ENCODE data around the gene P2RY4.
"Not testable (repeated sequence)": the region's sequence is repeated elsewhere in the genome, so short reads cannot be mapped to it uniquely, and the experiment has no call there.

Gene P2RY4

DNA sequence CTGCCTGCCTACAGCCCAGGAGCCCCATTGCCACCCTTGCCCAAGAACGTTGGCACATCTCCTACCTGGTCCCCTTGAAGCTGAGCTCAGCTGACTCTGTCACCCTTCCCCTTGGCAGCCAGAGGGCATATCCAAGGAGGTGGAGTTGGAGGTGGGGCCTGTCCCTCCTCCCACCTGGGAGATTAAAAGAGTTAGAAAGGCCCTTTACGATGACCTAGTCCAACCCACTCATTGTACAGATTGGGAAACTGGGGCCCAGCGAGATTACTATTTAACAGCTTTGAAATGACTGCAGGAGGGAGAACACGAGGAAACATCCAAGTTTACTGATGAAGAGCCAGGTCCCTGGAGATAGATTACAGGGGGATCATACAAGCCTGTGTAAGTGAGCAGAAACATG lies at the start of gene P2RY4:
Gene P2RY4 (minus strand): TSS at position 101 of the 400 bp plus-strand sequence. CDS start 580 bp downstream, outside the sequence.
- DNase-seq (ENCODE audit: low read depth in 2 of 2): no peak

DNA sequence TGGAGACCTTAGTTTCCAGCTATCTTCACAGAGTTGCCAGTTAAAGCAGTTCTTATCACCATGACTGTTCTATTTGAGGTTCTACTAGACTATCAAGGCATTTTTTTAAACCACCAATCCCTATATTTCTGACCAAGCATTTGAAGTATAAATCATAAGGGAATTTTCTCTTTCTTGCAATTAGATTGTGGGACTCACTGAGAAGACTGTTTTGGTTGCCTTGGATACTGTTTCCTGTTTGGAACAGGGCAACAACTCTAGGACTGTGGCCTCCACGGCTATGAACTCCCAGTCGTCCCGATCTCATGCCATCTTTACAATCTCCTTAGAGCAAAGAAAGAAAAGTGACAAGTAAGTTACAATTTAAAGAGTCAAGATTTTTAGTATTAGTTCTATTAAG lies 41.7 kb upstream of the P2RY4 start:
- no peak for DNase-seq (ENCODE audit: low read depth in 2 of 2)

DNA sequence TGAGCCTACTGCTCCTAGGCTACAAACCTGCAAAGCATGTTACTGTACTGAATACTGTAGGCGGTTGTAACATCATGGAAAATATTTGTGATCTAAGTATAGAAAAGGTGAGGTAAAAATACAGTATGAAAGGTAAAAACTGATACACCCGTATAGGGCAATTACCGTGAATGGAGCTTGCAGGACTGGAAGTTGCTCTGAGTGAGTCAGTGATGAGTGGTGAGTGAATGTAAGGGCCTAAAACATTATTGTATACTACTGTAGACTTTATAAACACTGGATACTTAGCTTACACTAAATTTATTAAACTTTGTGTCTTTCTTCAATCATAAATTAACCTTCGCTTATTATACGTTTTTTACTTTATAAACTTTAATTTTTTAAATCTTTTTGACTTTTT lies 33.6 kb upstream of the P2RY4 start:
- DNase-seq (ENCODE audit: low read depth in 2 of 2): no peak

DNA sequence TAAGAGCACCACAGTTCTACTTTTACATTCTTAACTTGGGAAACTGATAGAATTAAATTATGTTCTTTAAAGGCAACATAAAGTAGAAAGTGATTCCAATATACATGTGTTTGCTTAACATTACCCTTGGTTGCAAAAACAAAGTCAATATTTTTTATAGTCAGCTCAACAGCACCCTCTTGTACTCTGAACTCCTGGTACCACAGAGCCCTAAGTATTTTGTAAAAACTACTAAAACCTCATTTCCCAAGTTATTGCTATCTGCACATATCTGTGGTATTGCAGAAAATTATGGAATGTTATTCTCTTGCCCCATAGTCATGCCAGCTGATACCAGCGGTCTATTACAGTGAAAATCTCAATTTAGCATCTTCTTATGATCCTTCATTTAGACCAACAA lies 32.8 kb upstream of the P2RY4 start:
- DNase-seq (ENCODE audit: low read depth in 2 of 2): no peak

DNA sequence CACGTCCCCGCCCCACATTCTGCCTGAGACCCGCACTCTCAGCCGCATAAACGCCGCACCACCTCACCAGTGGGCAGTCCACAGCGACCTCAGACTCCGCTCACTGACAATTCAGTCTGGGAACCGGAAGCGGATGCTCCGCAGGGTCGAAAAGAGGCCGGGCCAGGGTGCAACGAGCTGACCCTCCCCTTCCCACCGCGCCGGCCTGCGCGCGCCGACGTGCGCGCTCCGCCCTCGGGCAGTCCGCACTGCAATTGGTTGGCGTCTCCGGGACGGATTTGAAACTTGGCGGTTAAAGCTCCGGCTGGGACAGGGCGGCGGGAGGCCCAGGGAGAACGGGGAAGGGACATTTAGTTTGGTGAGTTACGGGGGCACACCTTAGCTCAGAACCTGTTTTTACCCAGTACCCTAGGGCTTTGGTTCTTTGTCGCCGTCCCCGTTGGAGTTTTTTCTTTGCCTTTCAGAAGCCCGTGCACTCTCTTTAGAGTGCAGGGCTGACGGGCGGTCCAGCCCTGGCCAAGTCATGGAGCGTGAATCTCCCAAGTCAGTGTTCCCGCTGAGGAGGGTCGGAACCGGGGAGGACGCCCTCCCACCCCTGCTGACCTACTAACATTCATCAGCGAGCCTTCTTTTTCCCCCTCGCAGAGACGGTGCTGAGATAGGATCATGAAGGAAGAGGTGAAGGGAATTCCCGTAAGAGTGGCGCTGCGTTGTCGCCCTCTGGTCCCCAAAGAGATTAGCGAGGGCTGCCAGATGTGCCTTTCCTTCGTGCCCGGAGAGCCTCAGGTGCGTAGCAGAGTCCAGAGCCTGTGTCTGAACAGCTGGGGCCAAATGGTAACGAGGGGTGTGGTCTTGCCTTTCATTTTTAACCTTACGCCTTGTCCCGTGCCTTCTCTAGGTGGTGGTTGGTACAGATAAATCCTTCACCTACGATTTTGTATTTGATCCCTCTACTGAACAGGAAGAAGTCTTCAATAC lies 30.1 kb upstream of the P2RY4 start, which contains the start of the genes KIF4A and PDZD11:
Gene KIF4A (plus strand): TSS at position 312 of the 978 bp plus-strand sequence. CDS start 355 bp downstream, at position 667.
Gene PDZD11 (minus strand): TSS at position 135 of the 978 bp plus-strand sequence. CDS start 586 bp downstream, outside the sequence.
- peak; percentile 6 to 42 for DNase-seq (ENCODE audit: low read depth in 2 of 2)

DNA sequence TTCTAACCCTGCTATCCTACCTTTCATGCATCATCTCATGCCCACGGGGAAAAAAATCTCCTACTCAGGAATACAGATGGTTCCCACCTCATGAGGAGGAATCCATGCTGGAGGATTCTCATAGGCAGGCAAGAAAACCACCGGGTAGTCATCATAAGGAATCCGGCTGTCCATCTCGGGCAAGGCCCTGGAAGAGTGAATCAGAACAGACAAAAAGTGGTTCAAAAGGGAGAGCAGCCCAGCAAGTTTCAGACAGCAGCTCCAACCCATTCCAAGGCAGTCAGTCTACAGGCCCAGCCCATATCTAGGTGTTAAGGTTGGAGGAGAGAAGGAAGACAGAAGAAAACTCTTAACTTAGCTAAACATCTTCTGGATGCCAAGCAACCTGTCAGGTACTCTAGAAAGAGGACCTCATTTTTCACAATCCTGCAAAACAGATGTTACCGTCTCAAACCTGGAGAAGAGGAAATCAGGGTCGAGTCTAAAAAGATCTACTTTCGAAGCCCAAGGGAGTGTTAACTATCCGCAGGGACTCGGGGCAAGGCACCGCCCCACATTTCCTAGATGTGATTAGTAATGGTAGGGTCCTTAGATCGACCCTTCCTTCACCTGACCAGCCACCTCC lies 29.3 kb upstream of the P2RY4 start:
- no peak for DNase-seq (ENCODE audit: low read depth in 2 of 2)

DNA sequence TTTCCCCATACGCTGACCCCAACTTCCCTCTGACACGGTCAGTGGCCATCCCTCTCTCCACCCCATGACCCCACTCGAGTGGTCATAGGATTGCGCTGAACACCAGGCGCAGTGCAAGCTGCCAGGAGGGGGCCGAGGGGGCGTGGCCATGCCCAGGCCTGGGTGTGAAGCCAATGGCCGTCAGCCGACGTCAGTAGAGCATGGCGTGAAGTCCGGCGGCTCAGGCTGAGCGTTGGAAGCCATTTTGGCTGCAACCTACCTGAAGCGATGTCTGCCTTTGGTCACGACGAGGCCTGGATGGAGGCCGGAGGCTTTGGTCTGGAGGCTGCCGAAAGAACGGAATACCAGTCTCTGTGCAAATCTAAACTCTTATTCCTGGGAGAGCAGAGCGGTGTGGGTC lies 21.9 kb upstream of the P2RY4 start, which contains the start of gene RAB41:
Gene RAB41 (plus strand): TSS at position 222 of the 400 bp plus-strand sequence. CDS start 46 bp downstream, at position 268.
- no peak for DNase-seq (ENCODE audit: low read depth in 2 of 2)

DNA sequence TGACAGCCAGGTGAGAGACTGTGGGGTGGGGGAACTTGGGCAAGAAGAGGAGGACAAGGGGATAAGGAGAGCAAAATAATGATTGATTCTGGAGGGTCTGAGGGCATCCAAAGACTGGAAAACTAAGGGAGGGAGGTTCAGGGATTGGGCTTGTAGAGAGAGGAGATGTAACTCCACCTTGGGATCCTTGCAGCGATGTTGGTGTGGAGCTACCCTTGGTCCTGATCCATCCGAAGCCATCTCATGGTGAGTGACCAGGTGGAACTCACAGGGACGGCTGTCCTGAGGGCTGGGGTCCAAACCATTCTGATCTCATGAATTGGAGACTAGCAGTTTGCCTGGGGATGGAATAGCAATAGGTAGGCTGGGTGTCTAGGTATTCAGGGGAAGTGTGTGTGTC lies 20.6 kb upstream of the P2RY4 start:
- no peak for DNase-seq (ENCODE audit: low read depth in 2 of 2)

DNA sequence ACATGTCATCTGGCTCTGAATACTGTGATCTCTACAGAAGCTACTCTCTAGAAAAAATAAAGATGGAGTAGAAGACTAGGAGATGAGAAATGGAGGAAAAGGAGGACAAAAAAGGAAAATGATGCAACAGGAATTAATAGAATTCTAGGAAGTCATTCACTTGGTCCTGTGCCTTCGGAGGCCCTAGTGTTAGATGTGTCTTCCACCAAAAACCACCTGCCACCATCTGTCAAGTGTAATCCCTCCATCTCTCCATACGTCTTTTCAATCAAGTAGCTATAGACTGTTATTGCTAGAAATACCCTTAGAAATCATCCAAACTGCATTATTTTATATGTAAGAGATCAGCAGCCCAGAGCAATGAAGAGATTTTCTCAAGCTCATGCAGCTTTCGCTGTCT lies 19.1 kb upstream of the P2RY4 start:
- no peak for DNase-seq (ENCODE audit: low read depth in 2 of 2)

DNA sequence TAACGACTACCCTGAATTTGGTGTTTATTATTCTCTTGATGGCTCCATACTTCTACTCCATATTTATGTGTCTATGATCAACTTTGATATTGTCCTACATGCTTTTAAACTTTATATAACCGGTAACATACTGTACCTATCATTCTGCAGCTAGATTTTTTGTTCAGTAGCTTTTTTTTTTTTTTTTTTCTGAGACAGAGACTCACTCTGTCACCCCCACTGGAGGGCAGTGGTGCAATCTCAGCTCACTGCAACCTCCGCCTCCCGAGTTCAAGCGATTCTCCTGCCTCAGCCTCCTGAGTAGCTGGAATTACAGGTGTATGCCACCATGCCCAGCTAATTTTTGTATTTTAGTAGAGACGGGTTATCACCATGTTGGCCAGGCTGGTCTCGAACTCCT lies 14.0 kb upstream of the P2RY4 start:
- not testable (repeated sequence) for DNase-seq (ENCODE audit: low read depth in 2 of 2)

DNA sequence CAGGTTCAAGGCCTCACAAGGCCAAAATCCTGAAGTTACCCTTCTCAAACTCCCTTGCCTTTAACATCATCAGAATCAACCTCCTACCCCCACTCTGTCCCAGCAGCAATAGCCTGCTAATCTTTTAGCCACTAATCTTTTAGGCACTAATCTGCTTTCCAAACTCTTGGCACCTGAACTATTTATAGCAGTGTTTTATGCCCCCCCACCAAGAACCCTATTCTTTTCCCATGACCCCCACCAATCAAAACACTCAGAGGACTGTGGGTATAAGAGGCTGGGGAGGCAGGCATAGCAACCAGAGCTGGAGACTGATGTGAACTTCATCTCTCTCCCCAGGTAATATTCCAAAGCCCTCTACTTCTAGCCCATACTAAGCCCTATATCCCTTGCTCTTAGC lies 8.0 kb upstream of the P2RY4 start, which contains the start of gene ARR3:
Gene ARR3 (plus strand): TSS at position 301 of the 400 bp plus-strand sequence. CDS start 1,052 bp downstream, outside the sequence.
- DNase-seq (ENCODE audit: low read depth in 2 of 2): no peak

DNA sequence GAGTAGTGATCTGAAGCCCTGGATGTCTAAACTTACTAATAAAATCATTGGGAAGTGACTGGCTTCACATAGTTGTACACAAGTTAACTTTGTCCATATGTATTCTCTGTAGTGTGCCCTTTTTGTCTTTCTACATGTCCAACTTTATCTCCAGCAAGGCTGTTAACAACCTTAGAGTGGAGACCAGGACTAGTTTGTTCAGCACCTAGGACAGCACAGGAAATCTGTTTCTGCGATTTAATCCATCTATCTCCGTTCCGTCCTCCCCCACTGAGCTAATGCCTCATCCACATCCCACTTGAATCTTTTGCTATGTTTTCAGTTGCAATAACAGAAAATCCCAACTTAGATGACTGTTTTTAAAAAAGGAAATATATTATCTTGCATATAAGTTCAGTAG lies 4.8 kb upstream of the P2RY4 start:
- no peak for DNase-seq (ENCODE audit: low read depth in 2 of 2)

DNA sequence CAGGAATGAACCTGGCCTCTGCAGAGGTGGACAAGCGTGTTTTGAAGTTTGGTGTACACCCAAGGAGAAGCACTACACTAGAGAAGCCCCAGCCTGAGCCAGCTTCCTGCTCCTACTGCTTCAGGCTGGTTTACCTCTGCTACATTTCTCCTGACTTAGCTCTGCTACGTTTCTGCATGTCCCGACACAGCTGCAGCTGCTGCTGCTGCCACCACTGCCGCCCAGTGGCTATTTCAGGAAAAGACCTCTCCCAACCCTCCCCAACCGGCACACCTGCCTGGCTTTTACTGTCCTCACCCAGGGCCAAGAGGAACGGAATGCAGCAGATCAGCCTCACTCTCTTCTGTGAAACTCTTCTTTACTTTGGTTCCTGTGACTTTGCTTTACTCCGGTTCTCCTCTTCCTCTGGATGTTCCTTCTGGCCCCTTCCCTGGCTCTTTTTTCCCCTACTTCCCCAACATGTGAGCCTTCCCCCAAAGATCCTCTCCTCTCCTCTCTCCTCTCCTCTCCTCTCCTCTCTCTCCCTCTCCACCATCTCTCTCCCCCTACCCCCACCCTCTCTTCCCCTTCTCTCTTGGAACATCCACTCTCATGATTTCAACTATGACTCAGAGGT lies 3.1 kb upstream of the P2RY4 start:
- DNase-seq (ENCODE audit: low read depth in 2 of 2): no peak

DNA sequence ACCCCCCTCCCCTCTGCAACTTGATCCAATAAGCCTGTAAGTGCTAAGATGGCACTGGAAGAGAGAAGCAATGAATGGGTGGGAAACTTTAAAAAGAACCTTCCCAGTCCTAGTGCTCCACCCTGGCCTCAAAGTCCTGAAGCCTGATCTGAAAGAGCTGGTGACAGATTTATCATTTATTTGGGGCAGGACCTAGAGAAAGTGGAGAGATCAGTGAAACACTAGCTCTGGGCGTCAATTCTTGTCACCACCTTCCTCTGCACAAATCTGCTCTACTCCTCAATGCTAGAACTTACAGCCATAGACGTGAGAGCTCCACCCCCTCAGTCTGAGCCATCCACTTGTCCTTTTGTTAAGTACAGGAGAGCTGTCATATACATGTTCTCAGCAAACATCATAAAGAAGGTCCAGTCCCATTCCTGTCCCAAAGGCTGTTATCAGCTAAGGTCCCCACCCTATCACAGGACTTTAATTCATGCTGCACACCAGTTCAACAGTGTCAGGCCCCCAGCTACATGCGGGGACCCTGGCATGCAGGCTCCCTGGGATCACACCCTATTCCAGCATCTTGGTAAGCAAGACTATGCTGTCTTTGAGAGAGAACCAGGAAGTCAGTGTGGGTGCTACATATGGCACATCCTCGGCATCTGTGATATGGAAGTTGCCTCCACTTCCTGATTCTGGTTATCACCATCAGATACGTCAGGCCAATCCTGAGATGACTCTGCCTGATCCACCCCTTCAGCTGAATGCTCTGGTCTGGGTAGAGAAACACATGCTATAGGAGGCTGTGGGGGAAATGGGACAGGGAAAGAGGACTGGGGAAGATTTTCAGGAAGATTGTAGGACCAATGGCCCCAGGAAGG lies 2.3 kb downstream of the P2RY4 start:
- no peak for DNase-seq (ENCODE audit: low read depth in 2 of 2)

DNA sequence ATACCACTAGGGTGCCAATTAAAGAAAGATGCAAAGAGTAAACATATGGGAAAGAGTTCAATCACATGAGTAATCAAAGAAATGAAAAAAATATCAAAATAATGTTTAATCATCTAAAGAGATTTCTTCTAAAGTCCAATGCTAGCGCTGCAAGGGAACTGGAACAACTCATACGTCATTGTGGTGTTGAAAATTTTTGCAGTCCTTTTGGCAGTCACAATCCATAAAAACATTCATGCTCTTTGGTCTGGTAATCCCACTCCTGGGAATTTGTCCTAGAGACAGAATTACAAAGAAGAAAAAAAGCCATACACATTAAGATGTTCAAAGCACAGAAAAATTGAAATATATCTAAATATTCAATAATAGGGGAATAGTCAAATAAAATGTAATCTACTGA lies 4.6 kb downstream of the P2RY4 start:
- DNase-seq (ENCODE audit: low read depth in 2 of 2): no peak

DNA sequence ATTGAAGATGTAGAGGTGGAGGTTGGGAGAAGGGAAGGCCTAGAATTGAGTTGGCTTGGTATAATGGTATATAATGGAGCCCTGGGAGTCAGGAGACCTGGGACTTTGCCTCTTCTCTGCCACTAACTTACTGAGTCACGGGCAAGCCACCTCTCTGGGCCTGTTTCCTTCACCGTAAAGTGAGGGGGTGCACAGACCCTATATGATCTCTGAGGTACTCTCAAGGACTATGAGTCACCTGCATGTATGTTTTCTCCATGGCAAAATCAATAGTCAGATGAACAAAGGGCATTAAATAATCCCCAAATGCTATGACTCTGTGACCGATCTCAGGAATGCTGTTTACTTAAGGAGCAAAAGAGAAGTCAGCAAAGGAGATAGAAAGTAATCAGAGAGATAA lies 5.1 kb downstream of the P2RY4 start:
- DNase-seq (ENCODE audit: low read depth in 2 of 2): no peak

DNA sequence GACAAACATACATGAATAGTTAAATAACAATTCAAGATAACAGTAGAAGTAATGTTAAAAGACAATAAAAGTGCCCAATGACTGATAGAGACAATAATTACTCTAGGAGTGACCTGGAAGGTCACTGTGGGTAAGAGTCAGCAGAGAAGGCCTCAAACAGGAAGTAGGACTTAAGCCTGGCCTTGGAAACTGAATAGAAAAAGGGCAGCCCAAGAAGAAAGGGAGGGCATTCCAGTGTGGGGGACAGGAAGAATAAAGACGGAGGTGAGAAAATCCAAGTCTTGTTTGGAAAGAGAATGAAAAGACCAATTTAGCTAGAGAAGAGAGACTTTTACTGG lies 6.0 kb downstream of the P2RY4 start:
- no peak for DNase-seq (ENCODE audit: low read depth in 2 of 2)

DNA sequence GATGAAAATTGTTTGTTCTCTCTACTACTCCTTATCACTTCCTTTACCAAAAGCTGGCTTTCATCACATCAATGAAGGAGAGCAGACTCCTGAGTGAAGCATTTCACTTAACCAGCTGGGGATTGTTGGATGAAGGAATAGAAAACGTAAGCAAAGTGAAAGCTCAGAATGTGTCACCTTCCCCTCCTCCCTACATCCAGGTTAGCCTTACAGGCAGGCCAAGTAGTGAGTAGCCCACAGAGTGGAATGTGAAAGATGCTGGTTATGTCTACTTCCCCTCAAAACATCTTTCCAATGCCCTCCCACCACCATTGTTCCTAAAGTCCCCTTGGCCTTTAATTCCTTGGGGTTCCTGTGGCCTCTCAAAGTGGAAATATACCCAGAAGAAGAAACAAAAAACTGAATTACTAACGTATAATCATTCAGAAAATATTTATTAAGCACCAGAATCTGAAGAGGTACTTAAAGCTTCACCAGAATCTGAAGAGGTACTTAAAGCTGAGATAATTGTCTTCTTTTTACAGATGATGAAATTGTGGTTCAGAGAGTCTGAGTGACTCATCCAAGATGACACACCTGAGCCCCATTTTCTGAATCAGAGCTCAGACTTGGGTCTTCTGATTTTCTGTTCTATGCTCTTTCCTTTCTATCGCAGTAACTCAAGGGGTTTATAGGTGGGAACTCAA lies 6.5 kb downstream of the P2RY4 start:
- DNase-seq (ENCODE audit: low read depth in 2 of 2): no peak

DNA sequence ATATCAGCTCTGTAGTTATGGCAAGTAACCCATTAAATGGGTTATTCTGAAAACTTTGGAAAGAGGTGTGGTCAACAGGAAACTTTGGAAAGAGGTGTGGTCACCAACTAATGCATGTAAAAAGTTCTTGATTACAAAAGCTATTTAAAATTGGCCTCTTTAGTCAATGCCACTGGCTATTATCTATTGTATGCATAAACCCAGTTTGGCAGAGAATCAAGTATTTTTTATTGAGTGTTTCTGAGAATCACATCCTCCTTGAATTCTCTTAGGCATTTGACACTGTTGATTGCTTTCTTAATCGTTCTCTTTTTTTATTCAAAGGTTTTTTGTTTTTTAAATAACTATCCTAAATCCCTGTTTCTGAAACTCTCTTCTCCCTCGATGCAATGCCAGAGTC lies 7.5 kb downstream of the P2RY4 start:
- DNase-seq (ENCODE audit: low read depth in 2 of 2): no peak

DNA sequence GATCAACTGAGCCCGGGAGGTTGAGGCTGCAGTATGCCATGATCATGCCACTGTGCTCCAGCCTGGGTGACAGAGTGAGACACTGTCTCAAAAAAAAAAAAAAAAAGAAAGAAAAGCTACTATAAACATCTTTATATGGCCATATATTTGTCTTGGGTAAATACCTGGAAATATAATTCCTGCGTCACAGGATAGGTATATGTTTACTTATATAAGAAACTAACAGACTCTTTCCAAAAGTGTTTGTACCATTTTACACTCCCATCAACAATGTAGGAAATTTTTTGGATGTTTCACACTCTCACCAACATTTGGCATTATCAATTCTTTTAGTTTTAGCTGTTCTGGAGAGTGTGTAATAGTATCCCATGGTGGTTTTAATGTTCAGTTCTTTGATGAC lies 12.8 kb downstream of the P2RY4 start:
- DNase-seq (ENCODE audit: low read depth in 2 of 2): no peak

DNA sequence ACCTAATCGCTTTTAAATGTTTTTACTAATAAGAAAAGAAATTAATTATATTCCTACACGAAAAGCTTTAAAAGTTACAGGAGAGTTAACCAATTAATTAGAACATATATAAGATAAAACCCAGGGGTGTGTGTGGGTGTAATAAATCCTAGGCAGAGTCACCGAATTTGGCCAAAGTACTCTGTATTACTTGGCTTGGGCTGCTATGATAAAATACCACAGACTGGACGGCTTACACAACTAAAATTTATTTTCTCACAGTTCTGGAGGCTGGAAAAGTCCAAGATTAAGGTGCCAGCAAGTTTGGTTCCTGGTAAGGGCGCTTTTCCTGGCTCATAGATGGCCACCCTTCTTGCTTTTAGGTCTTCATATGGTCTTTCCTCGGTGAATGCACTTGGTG lies 15.1 kb downstream of the P2RY4 start:
- DNase-seq (ENCODE audit: low read depth in 2 of 2): no peak

All from stimulated activated CD4-positive, alpha-beta T cell treated with anti-CD3 and anti-CD28 coated beads, Interleukin-1b, Interleukin-23, amount 100 ng/mL, for 1 hour (primary cell).